ENCODE results near the gene PIK3C3.

Gene PIK3C3

DNA sequence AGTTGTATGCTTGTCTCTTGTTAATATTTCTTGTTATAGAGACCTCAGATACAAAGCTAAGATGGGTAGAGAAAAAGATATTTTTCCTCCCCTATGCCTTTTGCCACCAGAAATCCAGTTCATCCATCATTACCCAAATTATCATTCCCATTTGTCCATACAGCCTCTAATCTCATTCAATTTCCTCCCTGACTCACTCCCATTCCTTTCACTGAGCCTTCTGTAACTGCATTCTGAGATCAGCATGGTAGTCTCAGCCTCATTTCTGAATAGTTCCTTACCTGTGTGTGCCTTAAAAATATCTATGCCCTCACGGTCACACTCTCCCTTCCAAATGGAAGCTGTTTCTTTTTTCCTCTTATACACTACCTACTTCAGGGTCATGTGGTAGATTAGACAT is 15.7 kb upstream of the PIK3C3 start:
- TF ChIP-seq, protein P1, sequence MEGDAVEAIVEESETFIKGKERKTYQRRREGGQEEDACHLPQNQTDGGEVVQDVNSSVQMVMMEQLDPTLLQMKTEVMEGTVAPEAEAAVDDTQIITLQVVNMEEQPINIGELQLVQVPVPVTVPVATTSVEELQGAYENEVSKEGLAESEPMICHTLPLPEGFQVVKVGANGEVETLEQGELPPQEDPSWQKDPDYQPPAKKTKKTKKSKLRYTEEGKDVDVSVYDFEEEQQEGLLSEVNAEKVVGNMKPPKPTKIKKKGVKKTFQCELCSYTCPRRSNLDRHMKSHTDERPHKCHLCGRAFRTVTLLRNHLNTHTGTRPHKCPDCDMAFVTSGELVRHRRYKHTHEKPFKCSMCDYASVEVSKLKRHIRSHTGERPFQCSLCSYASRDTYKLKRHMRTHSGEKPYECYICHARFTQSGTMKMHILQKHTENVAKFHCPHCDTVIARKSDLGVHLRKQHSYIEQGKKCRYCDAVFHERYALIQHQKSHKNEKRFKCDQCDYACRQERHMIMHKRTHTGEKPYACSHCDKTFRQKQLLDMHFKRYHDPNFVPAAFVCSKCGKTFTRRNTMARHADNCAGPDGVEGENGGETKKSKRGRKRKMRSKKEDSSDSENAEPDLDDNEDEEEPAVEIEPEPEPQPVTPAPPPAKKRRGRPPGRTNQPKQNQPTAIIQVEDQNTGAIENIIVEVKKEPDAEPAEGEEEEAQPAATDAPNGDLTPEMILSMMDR (IDR thresholded peaks at IDR 0.05; ENCODE audit: low read depth, low read length): no peak
- peak; percentile 14 to 49 for DNase-seq (ENCODE audit: low read depth in 2 of 2)
- no peak overlapping the region for H3K4me3 ChIP-seq (replicated peaks in 1 of 2; ENCODE audit: low read depth in 2 of 2, low read length in 2 of 2)

DNA sequence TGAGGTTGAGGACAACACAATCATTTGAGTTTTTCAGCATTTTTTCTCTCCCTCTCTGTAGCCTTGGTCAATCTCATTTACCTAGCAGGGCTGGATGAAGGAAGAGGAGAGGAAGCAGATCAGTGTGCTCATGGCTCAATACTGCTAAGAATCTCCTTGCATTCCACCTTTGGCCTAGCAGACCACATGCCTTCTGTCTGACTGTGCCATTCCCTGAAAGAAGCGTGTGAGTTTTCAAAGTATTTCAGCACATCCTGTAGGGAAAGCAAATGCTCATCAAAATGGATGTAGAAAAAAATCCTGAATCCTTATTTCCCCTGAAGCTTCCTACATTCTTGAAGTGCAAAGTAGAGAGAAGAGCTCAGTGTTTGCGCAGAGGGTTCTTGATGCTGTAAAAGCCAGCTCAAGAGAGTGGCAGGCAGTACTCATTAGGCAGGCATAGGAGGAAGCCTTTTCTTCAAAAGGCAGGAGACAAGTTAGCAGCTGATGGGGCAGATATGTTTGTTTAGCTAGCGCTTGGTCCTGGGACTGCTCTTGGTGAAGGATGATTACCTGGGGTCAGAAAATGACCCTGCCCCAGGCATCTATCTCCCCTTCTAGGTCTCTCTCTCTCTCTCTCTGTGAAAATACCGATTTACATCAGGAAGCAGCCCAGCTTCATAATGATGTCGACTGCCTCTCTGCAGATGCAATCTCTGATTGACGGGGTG is 14.4 kb upstream of the PIK3C3 start:
- TF ChIP-seq, protein P1 (IDR thresholded peaks at IDR 0.05; ENCODE audit: low read depth, low read length): no peak
- H3K4me3 ChIP-seq (replicated peaks in 1 of 2; ENCODE audit: low read depth in 2 of 2, low read length in 2 of 2): no peak overlapping the region
- DNase-seq (ENCODE audit: low read depth in 2 of 2): peak; percentile 83 to 94

DNA sequence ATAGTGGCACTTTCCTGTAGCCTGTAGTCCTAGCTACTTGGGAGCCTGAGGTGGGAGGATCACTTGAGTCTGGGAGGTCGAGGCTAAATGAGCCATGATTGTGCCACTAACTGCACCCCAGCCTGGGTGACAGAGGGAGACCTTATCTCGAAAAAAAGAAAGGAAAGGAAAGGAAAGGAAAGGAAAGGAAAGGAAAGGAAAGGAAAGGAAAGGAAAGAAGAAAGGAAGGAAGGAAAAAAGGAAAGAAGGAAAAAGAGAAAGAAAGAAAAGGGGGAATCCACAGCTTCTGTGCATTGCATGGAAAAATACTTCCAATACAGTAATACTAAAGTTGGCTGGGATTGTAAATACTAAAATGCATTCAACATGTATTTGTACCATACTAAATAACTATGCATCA is 12.8 kb upstream of the PIK3C3 start:
- no peak for DNase-seq (ENCODE audit: low read depth in 2 of 2)
- H3K4me3 ChIP-seq (replicated peaks in 1 of 2; ENCODE audit: low read depth in 2 of 2, low read length in 2 of 2): no peak overlapping the region
- TF ChIP-seq, protein P1 (IDR thresholded peaks at IDR 0.05; ENCODE audit: low read depth, low read length): no peak

DNA sequence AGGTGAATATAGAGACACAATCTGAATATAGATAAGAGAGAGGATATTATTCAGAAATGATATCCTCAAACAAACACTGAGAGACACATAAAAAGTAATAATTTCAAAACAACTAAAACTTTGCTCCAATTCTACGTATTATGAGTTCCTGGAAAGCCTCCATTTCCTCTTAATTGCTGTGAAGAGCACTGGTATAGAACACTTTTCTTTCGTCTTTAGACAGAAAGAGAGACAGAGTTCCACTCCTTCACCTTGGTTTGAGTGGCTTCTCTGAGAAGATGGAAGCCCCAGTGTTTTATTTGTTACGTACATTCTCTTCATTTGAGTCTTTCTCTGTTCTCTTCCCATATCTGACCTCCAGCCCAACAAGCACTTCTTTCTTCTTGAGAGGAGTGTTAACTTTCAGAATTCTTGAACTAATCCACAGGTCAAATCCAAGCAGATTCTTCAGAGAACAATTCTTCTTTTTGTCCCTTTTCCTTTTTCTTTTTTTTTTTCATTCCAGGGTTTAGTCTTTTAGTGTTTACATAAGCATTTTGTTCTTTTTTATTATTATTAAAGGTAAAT is 6.4 kb upstream of the PIK3C3 start:
- no peak overlapping the region for H3K4me3 ChIP-seq (replicated peaks in 1 of 2; ENCODE audit: low read depth in 2 of 2, low read length in 2 of 2)
- no peak for DNase-seq (ENCODE audit: low read depth in 2 of 2)
- TF ChIP-seq, protein P1 (IDR thresholded peaks at IDR 0.05; ENCODE audit: low read depth, low read length): no peak

DNA sequence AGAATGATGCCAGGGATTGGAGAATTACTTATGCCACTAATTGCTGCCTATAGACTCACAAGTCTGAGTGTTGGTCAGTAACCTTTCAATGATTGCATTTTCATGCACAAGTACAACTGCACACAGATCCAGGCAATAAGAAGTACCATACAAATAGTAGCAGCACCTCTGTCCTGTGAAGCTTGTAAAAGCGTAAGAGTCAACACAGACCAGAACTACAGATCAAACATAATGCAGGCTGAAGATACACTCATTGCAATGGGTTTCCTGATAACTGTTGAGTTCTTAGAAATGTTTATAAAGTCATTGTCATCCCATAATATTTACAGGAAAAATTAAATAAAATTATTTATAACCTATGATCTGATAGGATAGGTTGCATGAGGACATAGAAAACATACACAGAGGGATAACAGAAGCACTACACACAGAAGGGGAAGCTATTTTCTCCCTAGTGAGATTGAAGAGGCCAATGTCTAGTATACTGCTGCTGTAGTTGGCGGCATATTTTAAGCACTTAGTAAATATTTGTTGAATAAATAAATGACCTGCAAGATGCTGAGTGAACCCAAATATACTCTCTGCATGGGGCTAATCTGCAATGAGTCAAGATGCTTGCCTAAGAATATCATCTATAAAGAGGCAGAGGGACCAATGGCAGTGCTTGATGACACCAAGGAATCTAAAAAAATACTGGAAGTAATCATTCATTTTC is 5.7 kb upstream of the PIK3C3 start:
- peak in 1 of 2 donors; percentile 35 for DNase-seq (ENCODE audit: low read depth in 2 of 2)
- TF ChIP-seq, protein P1 (IDR thresholded peaks at IDR 0.05; ENCODE audit: low read depth, low read length): no peak
- no peak overlapping the region for H3K4me3 ChIP-seq (replicated peaks in 1 of 2; ENCODE audit: low read depth in 2 of 2, low read length in 2 of 2)

DNA sequence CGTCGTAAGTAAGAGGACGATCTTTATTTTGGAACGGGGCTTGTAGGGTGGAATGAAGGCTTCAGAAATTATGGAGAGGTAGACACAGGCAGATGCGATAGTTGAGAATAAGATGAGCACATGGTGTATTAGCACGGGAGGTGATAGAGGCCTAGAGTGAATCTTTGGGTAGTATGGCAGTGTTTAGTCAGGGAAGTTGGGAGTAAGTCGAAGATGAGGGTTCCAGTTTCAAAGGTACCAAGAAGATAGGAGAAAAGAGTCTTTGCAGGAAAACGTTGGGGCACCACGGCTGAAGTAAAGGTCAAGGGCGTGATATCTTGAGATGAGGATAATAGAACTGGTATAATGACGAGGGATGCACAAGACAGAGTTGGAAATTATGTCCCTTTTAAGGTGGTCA is 654 bp downstream of the PIK3C3 start:
- peak in 1 of 2 donors; percentile 8 for DNase-seq (ENCODE audit: low read depth in 2 of 2)

More for the DNA sequence above, 654 bp downstream of the PIK3C3 start:
- H3K4me3 ChIP-seq (replicated peaks in 1 of 2; ENCODE audit: low read depth in 2 of 2, low read length in 2 of 2): peak overlapping the region; percentile 71 to 75
- TF ChIP-seq, protein P1 (IDR thresholded peaks at IDR 0.05; ENCODE audit: low read depth, low read length): no peak

All from cardiac fibroblast (primary cell).